Ishikawa (cell line): ENCODE measurements around the gene LRRD1.

Experiments
- CEBPB ChIP-seq: IDR thresholded peaks from 2 replicates; pipeline ENCODE4 v1.6.1; 2012
- CREB1 ChIP-seq: IDR thresholded peaks from 2 replicates; pipeline ENCODE4 v1.6.1; 2012; ENCODE audit warnings: low read depth
- EGR1 ChIP-seq: IDR thresholded peaks from 2 replicates; pipeline ENCODE4 v1.6.1; 2012
- EP300 ChIP-seq: IDR thresholded peaks from 2 replicates; pipeline ENCODE4 v1.6.1; 2012; ENCODE audit warnings: borderline replicate concordance
- FOXM1 ChIP-seq: IDR thresholded peaks from 2 replicates; pipeline ENCODE4 v1.6.1; 2012; ENCODE audit warnings: low read depth, borderline replicate concordance
- MAX ChIP-seq: IDR thresholded peaks from 2 replicates; pipeline ENCODE4 v1.6.1; 2012
- NFIC ChIP-seq: IDR thresholded peaks from 2 replicates; pipeline ENCODE4 v1.6.1; 2012
- RAD21 ChIP-seq: IDR thresholded peaks from 2 replicates; pipeline ENCODE4 v1.6.1; 2012; ENCODE audit warnings: low read depth
- REST ChIP-seq: IDR thresholded peaks from 2 replicates; pipeline ENCODE4 v1.6.1; 2012; ENCODE audit warnings: low read depth, mild to moderate bottlenecking
- TAF1 ChIP-seq: IDR thresholded peaks from 2 replicates; pipeline ENCODE4 v1.6.1; 2012; ENCODE audit warnings: low read depth, mild to moderate bottlenecking
- TCF12 ChIP-seq: IDR thresholded peaks from 2 replicates; pipeline ENCODE4 v1.6.1; 2012; ENCODE audit warnings: low read depth
- TEAD4 ChIP-seq: IDR thresholded peaks from 2 replicates; pipeline ENCODE4 v1.6.1; 2012
- USF1 ChIP-seq: IDR thresholded peaks from 2 replicates; pipeline ENCODE4 v1.6.1; 2012
- YY1 ChIP-seq: IDR thresholded peaks from 2 replicates; pipeline ENCODE4 v1.6.1; 2012; ENCODE audit warnings: low read depth
- ZBTB7A ChIP-seq: IDR thresholded peaks from 2 replicates; pipeline ENCODE4 v1.6.1; 2012; ENCODE audit warnings: low read depth

LRRD1 gene

GRCh38 chr7:92150450-92151017 lies 28.4 kb downstream of the LRRD1 start:
- no peak for TF ChIP-seq MAX
- TF ChIP-seq NFIC: no peak

GRCh38 chr7:92149736-92150239 lies 29.2 kb downstream of the LRRD1 start:
- TF ChIP-seq YY1: no peak
- TF ChIP-seq TAF1: no peak
- TF ChIP-seq CREB1: no peak
- TF ChIP-seq ZBTB7A: no peak
- TF ChIP-seq TEAD4: no peak

- TF ChIP-seq YY1 (no peak), MAX (no peak), FOXM1 (no peak), EGR1 (no peak), ZBTB7A (no peak), TCF12 (no peak), CREB1 (no peak), NFIC (no peak), CEBPB (no peak), EP300 (no peak), TEAD4 (no peak), RAD21 (no peak), USF1 (no peak)
Observed at GRCh38 chr7:92141161-92141560, 37.8 kb downstream of the LRRD1 start.

- TF ChIP-seq NFIC (no peak), EGR1 (no peak), YY1 (no peak), CEBPB (no peak), USF1 (no peak), FOXM1 (no peak), CREB1 (no peak)
Observed at GRCh38 chr7:92137557-92137956, 41.4 kb downstream of the LRRD1 start.

GRCh38 chr7:92135052-92135889 lies 43.7 kb downstream of the LRRD1 start:
- TF ChIP-seq EP300: no peak
- TF ChIP-seq REST: no peak
- no peak; the same call in 1 of the 2 replicates for TF ChIP-seq TCF12
- TF ChIP-seq ZBTB7A: no peak
- no peak for TF ChIP-seq CEBPB

GRCh38 chr7:92134271-92135051 lies 44.5 kb downstream of the LRRD1 start, which contains the start of gene CYP51A1:
TSS of gene CYP51A1 (minus strand) at chr7:92134477. CDS start at chr7:92134364, 113 bp downstream.
- peak; percentile 47; the same call in 1 of the 2 replicates for TF ChIP-seq CEBPB
- peak; percentile 70 for TF ChIP-seq MAX
- TF ChIP-seq CREB1: peak; percentile 84
- TF ChIP-seq FOXM1: no peak
- TF ChIP-seq TEAD4: no peak
- no peak for TF ChIP-seq RAD21
- TF ChIP-seq TAF1: peak; percentile 88
- peak; percentile 55 for TF ChIP-seq TCF12
- TF ChIP-seq NFIC: no peak
- no peak for TF ChIP-seq ZBTB7A
- TF ChIP-seq EP300: no peak
- TF ChIP-seq YY1: peak; percentile 31; the same call in 1 of the 2 replicates
- TF ChIP-seq REST: 0 out of 2 replicates have a peak, but pooled peaks have one; percentile 37
